HG03460 (cell line): Measurements from ENCODE around the gene CTSA.
A peak's percentile ranks its signal among the peaks of the same experiment; 100 is the strongest.
"Not testable (repeated sequence)": the region's sequence is repeated elsewhere in the genome, so short reads cannot be mapped to it uniquely, and the experiment has no call there.

Experiments used
- ATAC-seq: cut with Tn5 transposase; IDR thresholded peaks from one replicate; pipeline ENCODE4 v1.9.1; 2021; ENCODE audit not compliant: unreplicated experiment

The CTSA gene

DNA sequence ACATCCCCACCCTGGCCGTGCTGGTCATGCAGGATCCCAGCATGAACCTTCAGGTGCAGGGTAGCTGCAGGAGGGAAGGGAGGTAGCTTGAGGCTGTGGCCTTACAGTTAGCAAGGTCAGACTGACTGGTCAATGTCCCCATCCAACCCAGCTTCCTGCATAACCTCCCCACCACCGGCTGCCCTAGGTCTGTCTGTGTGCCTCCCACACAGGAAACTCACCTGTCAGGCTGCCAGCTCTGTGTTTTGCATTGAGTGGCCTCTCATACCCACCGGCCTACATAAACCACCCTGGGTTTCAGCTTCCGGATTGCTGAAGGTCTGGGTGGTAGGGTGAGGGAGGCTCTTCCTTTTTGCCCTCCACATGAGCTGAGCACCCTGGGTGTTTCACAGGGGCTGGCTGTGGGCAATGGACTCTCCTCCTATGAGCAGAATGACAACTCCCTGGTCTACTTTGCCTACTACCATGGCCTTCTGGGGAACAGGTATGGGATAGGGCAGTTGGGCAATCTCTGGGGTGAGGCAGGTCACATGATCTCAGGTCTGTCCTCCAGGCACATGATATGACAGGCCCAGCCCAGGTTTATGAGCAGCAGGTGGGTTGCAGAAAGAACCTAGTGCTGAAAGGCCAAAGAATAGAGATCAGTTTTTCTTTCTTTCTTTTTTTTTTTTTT lies 1.8 kb downstream of the CTSA start:
- no peak for ATAC-seq

DNA sequence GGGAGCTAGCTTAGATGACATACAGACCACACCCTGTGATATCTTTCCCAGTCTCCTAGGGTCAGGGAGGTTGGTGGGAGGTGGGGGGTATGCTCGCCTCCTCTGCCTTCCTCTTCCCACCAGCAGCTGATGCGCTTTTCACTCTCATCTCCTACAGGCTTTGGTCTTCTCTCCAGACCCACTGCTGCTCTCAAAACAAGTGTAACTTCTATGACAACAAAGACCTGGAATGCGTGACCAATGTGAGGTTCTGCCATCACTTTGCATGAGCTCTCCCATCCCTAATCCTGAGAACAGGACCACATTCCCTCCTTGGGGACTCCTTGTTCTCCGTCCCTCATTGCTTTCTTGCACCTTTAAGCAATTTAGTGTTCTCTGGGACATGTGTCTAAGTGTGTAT lies 2.7 kb downstream of the CTSA start:
- ATAC-seq = no peak

GRCh38 chr20:45894797-45895196 lies 3.7 kb downstream of the CTSA start:
- no peak for ATAC-seq

DNA sequence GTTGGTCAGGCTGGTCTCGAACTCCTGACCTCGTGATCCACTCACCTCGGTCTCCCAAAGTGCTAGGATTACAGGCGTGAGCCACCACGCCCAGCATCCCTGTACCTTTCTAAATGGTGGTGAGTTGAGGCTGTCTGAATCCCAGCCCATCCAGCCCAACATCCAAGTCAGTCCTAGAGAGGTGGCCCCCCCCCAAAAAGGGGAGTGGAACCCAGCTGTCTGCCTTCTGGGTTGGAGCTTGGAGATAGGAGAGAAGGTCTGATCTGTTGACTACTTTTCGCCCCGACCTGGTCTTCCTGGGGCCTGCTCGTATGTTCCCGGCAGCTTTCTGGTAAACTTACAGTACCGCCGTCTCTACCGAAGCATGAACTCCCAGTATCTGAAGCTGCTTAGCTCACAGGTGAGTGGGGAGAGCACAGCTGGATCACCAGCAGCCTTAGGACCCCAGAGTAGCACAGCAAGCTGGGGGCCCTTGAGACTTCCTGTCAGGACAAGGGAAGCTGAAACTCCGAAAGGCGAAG lies 5.6 kb downstream of the CTSA start:
- no peak for ATAC-seq

DNA sequence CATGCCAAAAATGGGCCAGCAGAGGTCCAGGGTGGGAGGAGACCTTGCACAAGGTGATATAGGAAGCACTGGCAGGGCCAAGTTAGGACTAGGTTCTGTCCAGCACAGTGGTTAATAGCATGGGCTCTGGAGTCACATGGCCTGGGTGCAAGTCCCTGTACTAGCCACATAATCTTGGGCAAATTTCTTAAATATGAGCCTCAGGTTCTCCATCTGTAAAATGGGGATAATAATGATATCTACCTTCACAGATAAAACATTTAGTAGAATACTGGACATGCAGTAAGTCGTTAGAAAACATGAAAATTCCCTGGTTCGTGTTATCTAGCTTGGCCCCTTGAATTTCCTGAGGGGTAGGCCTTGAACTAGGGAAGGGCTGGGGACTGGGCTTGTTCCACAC lies 6.2 kb downstream of the CTSA start:
- ATAC-seq = no peak

DNA sequence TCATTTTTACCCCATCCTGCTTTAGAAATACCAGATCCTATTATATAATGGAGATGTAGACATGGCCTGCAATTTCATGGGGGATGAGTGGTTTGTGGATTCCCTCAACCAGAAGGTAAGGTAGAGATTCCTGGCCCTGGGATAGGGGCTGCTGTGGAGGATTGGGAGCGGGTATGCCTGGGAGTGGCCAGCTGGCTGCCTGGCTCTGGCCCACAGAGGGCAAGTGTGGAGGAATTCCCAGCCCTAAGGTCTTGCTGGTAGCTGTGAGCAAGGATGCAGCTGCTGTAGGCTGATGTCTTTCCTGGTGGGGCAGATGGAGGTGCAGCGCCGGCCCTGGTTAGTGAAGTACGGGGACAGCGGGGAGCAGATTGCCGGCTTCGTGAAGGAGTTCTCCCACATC lies 6.6 kb downstream of the CTSA start:
- ATAC-seq = no peak

- ATAC-seq = no peak
Observed at GRCh38 chr20:45898285-45898684, 7.2 kb downstream of the CTSA start.

DNA sequence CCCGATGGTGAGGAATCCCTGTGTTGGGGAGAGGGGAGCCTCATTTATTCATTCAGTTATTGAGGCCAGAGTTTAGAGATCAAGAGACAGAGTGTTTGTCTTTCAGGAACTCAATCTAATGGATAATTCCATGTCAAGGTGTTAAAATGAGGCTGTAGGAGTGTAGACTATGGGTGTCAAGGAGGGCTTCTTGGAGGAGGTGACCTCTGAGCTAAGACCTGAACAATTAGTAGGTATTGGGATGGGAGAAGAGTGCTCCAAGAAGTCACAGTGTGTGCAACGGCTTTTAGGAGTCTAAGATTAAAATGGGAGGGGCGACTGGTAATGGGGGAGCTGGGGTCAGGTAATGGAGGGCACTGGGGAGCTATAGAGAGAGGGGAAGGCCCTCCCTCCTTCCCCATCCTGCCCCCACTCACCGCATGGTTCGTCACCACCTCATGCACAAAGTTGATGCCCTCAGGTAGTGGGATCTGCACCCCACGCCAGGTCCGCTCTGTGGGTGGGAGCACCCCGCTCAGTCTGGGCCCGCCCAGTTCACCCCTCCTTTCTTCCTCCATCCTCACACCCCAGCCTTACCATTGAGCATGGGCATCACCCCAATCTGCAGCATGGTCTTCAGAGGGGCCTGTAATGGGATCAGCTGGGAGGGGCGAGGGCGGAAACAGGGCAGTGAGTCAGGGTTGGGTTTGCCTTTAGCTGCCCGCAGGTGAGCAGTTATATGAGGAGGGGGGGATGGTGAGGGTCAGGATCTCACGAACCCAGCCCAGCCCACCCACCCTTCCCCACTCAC lies 8.1 kb downstream of the CTSA start:
- no peak for ATAC-seq

DNA sequence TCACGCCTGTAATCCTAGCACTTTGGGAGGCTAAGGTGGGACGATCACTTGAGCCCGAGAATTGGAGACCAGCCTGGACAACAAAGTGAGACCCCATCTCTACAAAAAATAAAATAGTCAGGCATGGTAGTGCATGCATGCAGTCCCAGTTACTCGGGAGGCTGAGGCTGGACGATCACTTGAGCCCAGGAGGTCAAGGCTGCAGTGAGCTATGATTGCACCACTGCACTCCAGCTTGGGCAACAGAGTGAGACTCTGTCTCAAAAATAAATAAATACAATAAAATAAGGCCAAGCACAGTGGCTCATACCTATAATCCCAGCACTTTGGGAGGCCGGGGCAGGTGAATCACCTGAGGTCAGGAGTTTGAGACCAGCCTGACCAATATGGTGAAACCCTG lies 10.2 kb downstream of the CTSA start:
- not testable (repeated sequence) for ATAC-seq

- ATAC-seq = no peak
Observed at GRCh38 chr20:45902199-45902701, 11.1 kb downstream of the CTSA start.

DNA sequence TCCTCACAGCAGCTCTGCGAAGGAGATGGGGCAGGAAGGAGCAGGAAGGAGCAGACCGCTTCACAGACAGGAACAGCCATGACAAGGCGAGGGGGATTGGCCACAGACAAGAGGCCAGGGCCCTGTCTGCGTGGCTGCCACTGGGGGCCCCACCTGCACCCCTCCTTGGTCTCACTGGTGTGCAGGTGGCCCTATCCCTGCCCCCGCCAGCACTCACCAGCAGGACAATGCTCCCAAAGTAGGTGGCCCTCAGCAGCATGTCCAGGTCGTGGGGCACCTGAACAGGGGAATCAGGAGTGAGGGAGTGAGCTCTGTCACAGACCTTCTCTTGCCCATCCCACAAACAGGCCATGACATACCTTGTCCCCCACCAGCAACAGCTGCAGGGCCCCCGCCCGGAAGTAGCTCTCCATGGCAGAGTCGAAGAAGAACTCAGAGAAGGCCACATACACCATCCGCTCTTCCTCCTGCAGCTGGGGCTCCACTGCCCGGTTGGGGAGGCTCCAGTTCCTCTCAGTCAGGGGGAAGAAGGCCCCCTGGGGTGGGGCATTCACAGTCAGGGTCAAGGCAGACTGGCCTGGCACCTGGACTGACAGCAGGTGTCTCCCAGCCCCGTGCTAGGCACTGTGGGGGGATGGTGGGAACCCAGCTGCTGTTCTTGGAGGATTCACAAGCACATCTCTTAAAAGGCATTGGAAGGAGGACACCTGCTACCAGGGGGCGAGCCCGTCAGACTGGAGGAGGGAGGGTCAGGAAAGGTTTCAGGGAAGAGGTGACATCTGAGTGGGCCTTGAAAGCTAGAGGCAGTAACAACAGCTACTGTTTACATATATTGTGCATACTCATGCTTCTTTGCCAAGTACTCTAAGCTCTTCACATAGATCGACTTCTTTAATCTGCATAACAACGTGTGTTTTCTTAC lies 13.7 kb downstream of the CTSA start:
- no peak for ATAC-seq

DNA sequence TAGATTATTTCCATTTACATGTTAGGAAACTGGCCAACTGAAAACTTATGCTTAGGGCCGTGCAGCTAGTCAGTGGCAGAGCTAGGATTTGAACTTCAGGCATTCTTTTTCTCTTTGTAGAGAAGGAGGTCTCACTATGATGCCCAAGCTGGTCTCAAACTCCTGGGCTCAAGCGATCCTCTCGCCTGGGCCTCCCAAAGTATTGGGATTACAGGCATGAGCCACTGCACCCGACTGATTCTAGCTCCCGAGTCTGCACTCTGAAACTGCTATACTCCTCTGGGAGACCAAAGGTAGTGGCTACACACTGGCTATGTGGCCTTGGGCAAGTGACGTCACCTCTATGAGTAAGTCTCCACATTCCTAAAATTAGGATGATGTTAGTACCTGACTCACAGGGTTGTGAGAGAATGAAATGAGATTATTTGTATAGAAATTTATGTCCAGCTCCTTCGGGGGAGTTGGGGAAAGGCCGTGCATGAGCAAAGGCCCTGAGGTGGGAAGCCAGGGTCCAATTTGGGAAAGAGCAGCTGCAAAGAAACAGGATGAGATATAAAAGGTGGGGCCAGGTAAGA lies 14.5 kb downstream of the CTSA start:
- ATAC-seq = no peak

DNA sequence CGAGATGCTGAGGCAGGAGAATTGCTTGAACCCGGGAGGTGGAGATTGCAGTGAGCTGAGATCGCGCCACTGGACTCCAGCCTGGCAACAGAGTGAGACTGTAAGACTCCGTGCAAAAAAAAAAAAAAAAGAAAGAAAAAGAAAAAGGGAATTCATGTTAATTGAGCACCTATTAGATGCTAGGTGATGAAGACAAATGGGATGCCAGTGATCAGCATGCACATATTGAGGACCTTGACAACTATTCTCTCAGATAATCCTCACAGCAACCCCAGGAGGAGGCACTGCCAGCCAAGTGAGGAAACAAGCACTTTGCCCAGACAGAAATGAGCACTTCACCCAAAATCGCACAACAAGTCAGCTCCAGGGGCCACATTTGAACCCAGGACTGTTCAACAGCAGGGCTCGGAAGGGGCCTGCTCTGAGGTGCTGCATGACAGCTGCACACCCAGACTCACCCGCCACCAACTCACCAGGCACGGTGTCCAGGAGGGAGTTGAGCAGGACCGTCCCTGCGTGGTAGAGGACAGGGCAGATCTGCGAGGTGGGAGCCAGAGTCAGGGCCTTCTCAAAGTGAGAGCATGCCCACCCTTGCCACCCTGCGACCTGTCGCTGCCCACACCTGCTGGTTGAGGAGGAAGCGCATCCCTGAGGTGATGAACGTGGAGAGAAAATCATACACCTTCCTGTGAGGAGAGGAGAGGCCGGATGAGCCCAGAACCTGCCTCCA lies 16.2 kb downstream of the CTSA start:
- no peak for ATAC-seq

DNA sequence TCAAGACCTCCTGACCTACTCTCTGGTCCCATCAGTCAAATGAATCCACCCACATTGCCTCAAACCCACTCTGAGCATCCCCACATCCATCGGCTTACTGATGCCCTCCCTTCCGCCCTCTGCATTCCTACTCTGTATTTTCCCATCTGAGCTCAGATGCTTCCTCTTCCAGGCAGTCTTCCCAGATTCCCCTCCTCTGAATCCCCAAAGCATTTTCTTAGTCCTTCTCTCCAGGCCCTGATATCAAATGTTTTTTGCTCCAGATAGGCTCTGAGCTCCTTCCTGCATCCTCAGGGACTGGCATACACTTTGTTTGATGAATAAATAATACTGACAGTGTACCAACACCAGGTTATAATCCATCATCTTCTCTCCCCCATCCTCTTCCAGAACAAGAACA lies 16.9 kb downstream of the CTSA start:
- ATAC-seq = no peak

- ATAC-seq = no peak
Observed at GRCh38 chr20:45909336-45909808, 18.2 kb downstream of the CTSA start.

DNA sequence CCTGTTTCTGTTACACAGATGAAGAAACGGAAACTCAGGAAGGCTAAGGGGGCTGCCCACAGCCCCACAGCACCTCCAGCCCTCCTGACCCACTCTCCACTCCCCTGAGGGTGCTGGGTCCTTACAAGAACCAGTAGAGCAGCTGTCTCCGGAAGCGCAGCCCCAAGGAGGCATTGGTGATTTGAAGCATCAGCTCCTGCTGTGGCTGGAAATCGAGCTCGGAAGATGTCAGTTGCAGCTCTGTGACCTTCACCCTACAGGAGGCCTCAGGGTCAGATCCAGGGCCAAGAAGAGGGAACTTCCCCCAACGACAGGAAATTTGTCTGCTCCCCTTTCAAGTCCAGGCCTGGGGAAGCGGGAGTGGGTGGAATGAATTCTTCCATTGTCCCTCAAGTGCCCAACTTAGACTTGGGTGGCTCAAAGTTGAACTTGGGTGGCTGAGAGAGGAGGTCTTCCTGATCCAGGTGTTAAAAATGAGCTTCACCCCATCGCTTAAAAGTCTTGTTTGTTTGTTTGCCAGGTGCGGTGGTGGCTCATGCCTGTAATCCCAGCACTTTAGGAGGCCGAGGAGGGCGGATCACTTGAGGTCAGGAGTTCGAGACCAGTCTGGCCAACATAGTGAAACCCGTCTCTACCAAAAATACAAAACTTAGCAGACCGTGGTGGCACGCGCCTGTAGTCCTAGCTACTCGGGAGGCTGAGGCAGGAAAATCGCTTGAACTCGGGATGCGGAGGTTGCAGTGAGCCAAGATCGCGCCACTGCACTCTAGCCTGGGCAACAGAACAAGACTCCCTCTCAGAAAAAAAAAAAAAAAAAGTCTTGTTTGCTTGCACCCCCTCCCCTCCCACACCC lies 18.9 kb downstream of the CTSA start:
- ATAC-seq = no peak

DNA sequence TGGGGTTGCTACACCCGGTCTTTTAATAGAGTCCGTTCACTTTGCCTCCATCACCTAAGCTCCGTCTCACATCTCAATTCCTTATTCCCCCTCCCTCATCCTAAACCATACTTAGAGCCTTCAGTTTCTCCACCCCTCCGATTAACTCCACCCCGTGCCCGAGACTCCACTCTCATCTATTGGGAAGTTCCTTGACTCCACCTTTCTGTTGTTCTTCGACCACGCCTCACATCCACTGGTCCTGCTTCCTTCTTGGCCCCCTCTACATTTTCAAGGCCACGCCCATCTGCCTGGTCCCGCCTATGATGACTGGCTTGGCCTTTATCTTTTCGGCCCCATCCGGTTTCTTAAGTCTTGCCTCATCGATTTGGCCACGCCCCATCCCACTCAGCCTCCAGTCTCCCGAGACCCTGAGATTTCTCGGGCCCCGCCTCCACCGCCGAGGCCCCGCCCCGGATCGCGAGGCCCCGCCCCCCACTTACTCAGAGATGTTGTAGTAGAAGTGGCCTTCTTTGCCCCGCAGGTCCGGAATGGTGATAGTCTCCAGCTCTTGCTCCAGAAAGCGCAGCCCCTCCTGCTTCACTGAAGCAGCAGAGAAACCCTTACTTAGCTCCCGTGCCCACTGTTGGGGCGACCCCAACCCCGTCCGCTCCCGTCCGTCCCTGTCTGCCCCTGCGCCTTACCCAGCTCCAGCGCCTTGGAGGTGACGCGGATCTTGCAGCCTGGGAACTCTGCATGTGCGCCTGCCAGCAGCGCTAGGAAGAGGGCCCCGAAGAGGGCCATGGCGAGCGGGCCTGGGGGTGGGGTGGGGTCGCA lies 19.7 kb downstream of the CTSA start:
- ATAC-seq = peak; percentile 93
